NB4 (cell line): ENCODE data around the gene VEGFA.
A peak's percentile ranks its signal among the peaks of the same experiment; 100 is the strongest.
"Not testable (repeated sequence)": the region's sequence is repeated elsewhere in the genome, so short reads cannot be mapped to it uniquely, and the experiment has no call there.

ENCODE experiments used
- DNase-seq: peaks from one replicate; pipeline ENCODE4 v3.0.0; 2010; ENCODE audit warnings: low read depth
- H3K4me3 ChIP-seq: one replicate; pipeline ENCODE4 v1.5.1; 2011; ENCODE audit warnings: mild to moderate bottlenecking, low read depth, low read length, moderate library complexity
- MYC ChIP-seq: IDR thresholded peaks from 2 replicates; pipeline ENCODE4 v1.6.1; 2011; ENCODE audit warnings: low read depth, low read length
- POLR2A ChIP-seq: IDR thresholded peaks from 2 replicates; pipeline ENCODE4 v1.6.1; 2011; ENCODE audit warnings: mild to moderate bottlenecking; ENCODE audit not compliant: insufficient read length; ENCODE audit errors: extremely low read depth
- TF ChIP-seq, protein P1 (sequence below): IDR thresholded peaks from 2 replicates; pipeline ENCODE4 v1.6.1; 2011; ENCODE audit warnings: low read depth, low read length
- TF ChIP-seq, protein P2 (sequence below): IDR thresholded peaks from one replicate; pipeline ENCODE4 v1.5.1; 2012; ENCODE audit warnings: low read depth, low read length

Gene VEGFA

DNA sequence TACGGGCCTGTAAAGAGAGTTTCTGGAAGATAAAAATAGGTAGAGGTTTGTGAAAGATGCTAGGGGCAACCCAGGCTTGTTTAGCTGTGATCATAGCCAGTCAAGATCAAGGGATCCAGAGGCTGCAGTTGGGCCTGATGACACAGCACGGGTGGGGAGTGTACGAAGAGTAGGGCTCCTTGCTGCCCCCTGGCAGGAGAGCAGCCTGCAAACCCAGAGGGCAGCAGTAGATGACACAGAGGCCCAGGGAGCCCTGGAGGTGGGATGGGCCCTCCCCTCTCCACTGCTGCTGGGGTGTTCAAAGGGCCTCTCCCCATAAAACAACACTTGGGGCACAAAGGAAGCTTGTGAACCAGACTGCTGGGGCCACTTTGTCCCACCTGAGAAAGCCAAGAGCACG is 47.2 kb downstream of the VEGFA start:
- no peak overlapping the region for H3K4me3 ChIP-seq
- TF ChIP-seq POLR2A (no peak), MYC (no peak)
- TF ChIP-seq, protein P1, sequence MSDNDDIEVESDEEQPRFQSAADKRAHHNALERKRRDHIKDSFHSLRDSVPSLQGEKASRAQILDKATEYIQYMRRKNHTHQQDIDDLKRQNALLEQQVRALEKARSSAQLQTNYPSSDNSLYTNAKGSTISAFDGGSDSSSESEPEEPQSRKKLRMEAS = no peak
- TF ChIP-seq, protein P2, sequence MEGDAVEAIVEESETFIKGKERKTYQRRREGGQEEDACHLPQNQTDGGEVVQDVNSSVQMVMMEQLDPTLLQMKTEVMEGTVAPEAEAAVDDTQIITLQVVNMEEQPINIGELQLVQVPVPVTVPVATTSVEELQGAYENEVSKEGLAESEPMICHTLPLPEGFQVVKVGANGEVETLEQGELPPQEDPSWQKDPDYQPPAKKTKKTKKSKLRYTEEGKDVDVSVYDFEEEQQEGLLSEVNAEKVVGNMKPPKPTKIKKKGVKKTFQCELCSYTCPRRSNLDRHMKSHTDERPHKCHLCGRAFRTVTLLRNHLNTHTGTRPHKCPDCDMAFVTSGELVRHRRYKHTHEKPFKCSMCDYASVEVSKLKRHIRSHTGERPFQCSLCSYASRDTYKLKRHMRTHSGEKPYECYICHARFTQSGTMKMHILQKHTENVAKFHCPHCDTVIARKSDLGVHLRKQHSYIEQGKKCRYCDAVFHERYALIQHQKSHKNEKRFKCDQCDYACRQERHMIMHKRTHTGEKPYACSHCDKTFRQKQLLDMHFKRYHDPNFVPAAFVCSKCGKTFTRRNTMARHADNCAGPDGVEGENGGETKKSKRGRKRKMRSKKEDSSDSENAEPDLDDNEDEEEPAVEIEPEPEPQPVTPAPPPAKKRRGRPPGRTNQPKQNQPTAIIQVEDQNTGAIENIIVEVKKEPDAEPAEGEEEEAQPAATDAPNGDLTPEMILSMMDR = peak; percentile 76
- DNase-seq = peak; percentile 74

DNA sequence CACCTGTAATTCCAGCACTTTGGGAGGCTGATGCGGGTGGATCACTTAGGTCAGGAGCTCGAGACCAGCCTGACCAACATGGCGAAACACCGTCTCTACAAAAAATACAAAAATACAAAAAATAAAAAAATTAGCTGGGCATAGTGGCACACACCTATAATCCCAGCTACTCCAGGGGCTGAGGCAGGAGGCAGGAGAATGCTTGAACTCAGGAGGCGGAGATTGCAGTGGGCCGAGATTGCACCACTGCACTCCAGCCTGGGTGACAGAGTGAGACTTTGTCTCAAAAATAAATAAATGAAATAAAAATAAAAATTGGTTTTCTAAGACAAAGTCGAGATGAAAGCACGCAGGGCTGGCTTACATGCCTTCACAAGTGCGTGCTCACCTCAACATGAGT is 49.0 kb downstream of the VEGFA start:
- H3K4me3 ChIP-seq, DNase-seq: not testable (repeated sequence)

DNA sequence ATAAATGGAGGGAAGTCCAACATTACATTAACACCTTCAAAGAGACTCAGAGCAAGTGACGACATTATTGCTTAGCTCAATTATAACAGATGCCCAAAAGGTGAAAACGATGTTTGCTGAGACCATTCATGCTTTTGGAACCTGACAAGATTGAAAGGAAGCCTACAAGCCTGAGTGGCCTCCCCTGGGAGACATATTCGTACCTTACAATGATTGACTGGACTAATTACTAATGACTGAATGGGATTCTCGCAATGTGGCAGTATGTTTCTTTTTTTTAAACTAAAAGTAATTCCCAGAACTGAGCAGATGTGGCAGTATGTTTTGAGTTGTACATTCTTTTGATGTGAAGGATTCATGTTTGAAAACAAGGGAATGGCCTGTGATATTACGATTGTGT is 49.9 kb downstream of the VEGFA start:
- DNase-seq = no peak
- H3K4me3 ChIP-seq = no peak overlapping the region
- TF ChIP-seq MYC = no peak
- TF ChIP-seq POLR2A = no peak
- TF ChIP-seq, protein P1 = no peak
- TF ChIP-seq, protein P2 = no peak

DNA sequence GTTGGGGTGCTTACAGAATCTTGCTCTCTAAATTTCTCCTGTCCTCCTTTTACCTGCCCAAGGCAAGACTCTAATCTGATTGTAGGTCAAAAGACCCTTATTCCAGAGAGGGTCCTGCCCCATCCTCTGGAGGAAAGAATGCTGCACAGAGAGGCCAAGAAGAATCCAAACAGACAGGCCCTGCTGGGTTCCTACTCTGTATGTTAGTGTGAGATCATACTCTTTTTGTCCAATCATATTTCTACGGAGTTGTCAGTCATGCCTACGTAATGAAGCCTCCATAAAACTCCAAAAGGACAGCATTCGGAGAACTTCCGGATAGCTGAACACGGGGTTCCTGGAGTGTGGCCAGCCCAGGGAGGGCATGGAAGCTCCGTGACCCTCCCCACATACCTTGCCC is 50.5 kb downstream of the VEGFA start:
- TF ChIP-seq, protein P1 = no peak
- TF ChIP-seq, protein P2 = no peak
- TF ChIP-seq POLR2A (no peak), MYC (no peak)
- DNase-seq = no peak
- H3K4me3 ChIP-seq = no peak overlapping the region

DNA sequence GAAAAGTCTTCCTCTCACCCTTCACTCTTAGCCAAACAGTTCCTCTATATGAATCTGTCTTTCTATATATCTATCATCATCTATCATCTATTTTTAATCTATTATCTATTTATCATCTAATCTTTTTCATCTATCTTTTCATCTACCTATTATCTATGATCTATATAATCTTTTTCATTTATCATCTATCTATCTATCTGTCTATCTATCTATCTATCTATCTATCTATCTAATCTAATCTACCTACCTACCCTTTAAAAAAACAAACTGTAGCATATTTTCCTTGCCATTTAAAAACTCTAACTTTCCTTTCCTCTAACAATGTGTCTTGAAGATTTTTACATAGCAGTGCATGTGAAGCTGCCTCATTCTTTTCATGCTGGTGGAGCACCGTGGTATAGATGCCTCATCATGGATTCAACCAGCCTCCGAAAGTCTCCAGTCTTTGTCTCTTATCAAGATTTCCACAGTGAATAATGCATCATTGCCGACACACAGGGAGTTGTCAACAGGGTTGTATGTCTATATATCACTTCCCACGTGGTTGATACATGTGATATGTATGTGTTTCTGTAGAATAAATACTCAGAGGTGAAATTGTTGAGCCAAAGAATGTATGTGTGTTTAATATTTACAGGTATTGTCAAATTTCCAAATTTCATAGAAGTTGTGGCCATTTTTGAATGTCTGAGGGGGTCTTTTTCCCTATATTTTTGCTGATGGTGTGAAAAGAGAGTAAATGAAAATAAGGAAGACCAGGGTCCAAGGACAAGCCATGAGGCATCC is 51.3 kb downstream of the VEGFA start:
- DNase-seq = no peak
- TF ChIP-seq, protein P1 = no peak
- TF ChIP-seq, protein P2 = no peak
- no peak for TF ChIP-seq MYC
- TF ChIP-seq POLR2A = no peak
- no peak overlapping the region for H3K4me3 ChIP-seq

DNA sequence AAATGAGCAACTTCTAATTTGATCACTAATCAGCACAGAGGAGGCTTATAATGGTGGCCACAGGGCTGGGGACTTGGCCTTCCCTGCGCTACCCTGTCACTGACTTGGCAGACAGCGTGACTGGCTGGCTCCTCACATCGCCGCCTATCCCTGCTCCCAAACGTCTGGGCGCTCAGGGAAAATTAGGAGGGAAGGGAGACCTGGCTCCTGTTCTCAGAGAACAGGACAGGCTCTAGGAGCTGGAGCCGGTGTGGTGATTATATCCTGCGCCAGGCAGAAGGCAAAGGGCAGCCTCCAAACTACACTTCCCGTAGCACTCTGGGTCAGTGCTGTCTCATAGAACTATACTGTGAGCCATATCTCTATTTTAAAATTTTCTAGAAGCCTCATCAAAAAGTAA is 53.4 kb downstream of the VEGFA start:
- TF ChIP-seq, protein P1 = no peak
- TF ChIP-seq, protein P2 = no peak
- TF ChIP-seq POLR2A (no peak), MYC (no peak)
- no peak for DNase-seq
- H3K4me3 ChIP-seq = no peak overlapping the region
